ENCODE results near the gene KCNJ3.

DNA sequence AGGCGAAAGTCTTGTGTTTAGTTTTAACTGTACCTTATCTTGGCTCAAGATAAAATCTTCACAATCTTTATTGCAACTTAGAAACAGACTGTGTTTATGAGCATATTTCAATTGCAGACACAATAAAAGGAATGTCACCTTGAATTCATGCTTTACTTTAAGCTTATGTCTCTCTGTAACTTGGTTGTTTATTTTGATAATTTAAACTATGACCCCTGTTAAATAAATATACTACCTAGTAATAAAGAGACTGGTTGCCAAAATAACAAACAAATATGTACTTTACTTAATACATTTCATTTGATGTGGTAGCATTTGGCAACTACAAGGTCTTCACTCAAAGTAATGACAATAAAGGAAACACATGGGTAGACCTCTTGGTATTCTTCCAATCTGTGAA, 202.6 kb downstream of the KCNJ3 start:
- TF ChIP-seq, protein P1, sequence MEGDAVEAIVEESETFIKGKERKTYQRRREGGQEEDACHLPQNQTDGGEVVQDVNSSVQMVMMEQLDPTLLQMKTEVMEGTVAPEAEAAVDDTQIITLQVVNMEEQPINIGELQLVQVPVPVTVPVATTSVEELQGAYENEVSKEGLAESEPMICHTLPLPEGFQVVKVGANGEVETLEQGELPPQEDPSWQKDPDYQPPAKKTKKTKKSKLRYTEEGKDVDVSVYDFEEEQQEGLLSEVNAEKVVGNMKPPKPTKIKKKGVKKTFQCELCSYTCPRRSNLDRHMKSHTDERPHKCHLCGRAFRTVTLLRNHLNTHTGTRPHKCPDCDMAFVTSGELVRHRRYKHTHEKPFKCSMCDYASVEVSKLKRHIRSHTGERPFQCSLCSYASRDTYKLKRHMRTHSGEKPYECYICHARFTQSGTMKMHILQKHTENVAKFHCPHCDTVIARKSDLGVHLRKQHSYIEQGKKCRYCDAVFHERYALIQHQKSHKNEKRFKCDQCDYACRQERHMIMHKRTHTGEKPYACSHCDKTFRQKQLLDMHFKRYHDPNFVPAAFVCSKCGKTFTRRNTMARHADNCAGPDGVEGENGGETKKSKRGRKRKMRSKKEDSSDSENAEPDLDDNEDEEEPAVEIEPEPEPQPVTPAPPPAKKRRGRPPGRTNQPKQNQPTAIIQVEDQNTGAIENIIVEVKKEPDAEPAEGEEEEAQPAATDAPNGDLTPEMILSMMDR (conservative IDR thresholded peaks at IDR 0.05; ENCODE audit: low read length), result no peak
- TF ChIP-seq EZH2phosphoT487 (IDR thresholded peaks at IDR 0.05; ENCODE audit: borderline replicate concordance, low read depth, low read length), result no peak
